Right kidney (tissue), 1 donor: ENCODE results near the gene TRMT10A.
"Not testable (repeated sequence)": the region's sequence is repeated elsewhere in the genome, so short reads cannot be mapped to it uniquely, and the experiment has no call there.

Source experiments
- DNase-seq: peaks from one replicate; pipeline ENCODE4 v3.0.0-alpha.2; 2016

The TRMT10A gene

GRCh38 chr4:99564921-99565320 is 1.1 kb upstream of the TRMT10A start:
- DNase-seq, result no peak

GRCh38 chr4:99552872-99553271 is 11.0 kb downstream of the TRMT10A start:
- DNase-seq, result no peak

GRCh38 chr4:99540277-99540939 is 23.4 kb downstream of the TRMT10A start:
- DNase-seq, result no peak

- DNase-seq, result no peak
Measured at GRCh38 chr4:99537674-99538073, 26.2 kb downstream of the TRMT10A start.

GRCh38 chr4:99536848-99537247 is 27.0 kb downstream of the TRMT10A start:
- DNase-seq, result no peak

GRCh38 chr4:99536271-99536670 is 27.6 kb downstream of the TRMT10A start:
- no peak for DNase-seq

GRCh38 chr4:99534699-99535098 is 29.1 kb downstream of the TRMT10A start:
- not testable (repeated sequence) for DNase-seq

- no peak for DNase-seq
Measured at GRCh38 chr4:99529956-99530355, 33.9 kb downstream of the TRMT10A start.

GRCh38 chr4:99529228-99529627 is 34.6 kb downstream of the TRMT10A start:
- no peak for DNase-seq

- no peak for DNase-seq
Measured at GRCh38 chr4:99518601-99519295, 45.1 kb downstream of the TRMT10A start.

GRCh38 chr4:99510721-99511120 is 53.1 kb downstream of the TRMT10A start, which contains the start of gene C4orf17:
Gene C4orf17 (plus strand): TSS chr4:99511021. CDS start chr4:99513082, 2,061 bp downstream.
- no peak for DNase-seq

- DNase-seq, result no peak
Measured at GRCh38 chr4:99507762-99508161, 56.1 kb downstream of the TRMT10A start.

- no peak for DNase-seq
Measured at GRCh38 chr4:99507349-99507748, 56.5 kb downstream of the TRMT10A start.

GRCh38 chr4:99506781-99507180 is 57.1 kb downstream of the TRMT10A start:
- no peak for DNase-seq

- no peak for DNase-seq
Measured at GRCh38 chr4:99504804-99505502, 58.9 kb downstream of the TRMT10A start.
